Omental fat pad (tissue), 4 donors: ENCODE data around the gene NKAPL. TPM values are rescaled to one million over a fixed set of nuclear protein-coding genes. Genes with fewer than 3 reads are reported as not detected.

Experiments used
- ATAC-seq: fragments of 150-250 bp; one replicate; pipeline ENCODE4 v1.9.1; 2016; ENCODE audit warnings: mild to moderate bottlenecking, moderate library complexity; ENCODE audit not compliant: low FRiP score
- DNase-seq: peaks from one replicate; pipeline ENCODE4 v3.0.0-alpha.2; 2019; ENCODE audit warnings: low spot score
- total RNA-seq, 4 donors: library from RNA; depleted of rRNA; stranded (reverse); fragments of >200 nt; gene quantifications; one replicate each; pipeline ENCODE4 v1.1.0, GENCODE V29; 2016
- TF ChIP-seq, protein P1 (sequence below), 3 donors: fragments of 450-650 bp; IDR thresholded peaks; one replicate each; pipeline ENCODE4 v1.5.1; 2016 to 2017; ENCODE audit warnings: antibody characterized with exemption in 3 of 3, mild to moderate bottlenecking in 3 of 3, moderate library complexity in 2 of 3

NKAPL gene
- total RNA-seq, 4 donors from 2014 or later, result 1.3 to 4.4 (median 2.4) TPM

DNA sequence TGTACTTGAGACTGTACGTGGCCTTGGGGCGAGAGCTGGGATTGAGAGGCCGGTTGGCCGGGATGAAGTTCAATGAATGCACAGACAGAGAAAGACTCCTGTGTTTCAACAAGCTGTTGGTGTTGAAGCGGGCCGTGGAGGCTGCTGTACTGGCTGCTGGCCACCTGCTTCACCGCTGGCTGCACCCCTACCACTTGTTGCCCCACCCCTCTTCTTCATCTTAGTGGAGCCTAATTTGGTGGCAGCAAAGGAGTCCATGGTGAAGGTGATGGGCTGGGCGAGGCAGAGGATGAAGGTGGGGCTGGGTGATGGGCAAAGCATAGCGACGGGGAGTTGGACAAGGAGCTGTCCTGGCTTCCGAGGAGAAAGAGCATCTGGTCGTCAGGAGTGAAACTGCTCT lies 41.2 kb upstream of the NKAPL start:
- ATAC-seq (no peak), DNase-seq (no peak)
- TF ChIP-seq, protein P1, sequence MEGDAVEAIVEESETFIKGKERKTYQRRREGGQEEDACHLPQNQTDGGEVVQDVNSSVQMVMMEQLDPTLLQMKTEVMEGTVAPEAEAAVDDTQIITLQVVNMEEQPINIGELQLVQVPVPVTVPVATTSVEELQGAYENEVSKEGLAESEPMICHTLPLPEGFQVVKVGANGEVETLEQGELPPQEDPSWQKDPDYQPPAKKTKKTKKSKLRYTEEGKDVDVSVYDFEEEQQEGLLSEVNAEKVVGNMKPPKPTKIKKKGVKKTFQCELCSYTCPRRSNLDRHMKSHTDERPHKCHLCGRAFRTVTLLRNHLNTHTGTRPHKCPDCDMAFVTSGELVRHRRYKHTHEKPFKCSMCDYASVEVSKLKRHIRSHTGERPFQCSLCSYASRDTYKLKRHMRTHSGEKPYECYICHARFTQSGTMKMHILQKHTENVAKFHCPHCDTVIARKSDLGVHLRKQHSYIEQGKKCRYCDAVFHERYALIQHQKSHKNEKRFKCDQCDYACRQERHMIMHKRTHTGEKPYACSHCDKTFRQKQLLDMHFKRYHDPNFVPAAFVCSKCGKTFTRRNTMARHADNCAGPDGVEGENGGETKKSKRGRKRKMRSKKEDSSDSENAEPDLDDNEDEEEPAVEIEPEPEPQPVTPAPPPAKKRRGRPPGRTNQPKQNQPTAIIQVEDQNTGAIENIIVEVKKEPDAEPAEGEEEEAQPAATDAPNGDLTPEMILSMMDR (IDR thresholded peaks at IDR 0.05), result no peak

DNA sequence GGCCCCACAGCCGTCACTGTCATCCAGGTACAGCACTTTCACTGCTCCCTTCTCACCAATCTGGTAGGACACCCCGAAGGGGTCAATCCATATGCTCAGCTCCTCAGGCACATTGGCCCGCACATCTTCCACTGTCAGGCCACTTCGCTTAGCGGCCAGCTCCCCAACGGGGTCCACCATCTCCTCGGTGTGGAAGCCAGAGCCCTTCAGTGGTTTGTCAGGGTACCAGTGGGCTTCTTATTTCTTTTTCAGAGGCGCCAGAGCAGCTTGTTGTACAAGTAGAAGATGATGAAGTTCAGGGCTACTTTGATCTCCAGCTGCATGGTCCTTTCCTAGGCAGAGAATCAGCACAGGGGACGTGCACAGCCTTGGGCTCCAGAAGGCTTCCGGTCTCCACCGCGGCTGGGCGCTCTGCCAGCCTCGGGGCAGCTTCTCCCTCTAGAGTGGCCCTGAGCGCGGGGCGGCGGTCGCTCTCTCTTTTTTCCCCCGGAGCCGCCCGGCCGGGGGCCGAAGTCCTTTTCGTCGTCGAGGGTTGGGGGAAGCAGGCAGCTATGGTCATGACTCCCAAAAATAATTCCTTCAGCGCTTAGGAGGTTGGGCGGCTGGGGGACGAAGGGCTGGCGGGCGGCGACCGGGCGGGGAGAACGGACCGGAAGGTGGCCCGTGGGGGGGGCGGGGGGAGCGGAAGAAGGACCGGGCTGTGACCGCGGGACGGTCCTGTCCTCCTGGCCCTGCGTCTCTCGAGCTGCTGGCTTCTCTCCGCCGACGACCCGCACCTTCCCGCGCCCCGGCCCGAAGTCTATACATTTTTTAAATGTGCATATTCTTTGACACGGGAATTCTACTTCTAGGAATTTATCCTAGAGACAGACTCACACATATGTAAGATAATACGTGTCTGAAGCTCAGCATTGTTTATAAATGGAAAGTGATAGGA lies 40.5 kb upstream of the NKAPL start:
- TF ChIP-seq, protein P1 (IDR thresholded peaks at IDR 0.05), result no peak
- ATAC-seq (peak; percentile 54), DNase-seq (peak; percentile 28)

DNA sequence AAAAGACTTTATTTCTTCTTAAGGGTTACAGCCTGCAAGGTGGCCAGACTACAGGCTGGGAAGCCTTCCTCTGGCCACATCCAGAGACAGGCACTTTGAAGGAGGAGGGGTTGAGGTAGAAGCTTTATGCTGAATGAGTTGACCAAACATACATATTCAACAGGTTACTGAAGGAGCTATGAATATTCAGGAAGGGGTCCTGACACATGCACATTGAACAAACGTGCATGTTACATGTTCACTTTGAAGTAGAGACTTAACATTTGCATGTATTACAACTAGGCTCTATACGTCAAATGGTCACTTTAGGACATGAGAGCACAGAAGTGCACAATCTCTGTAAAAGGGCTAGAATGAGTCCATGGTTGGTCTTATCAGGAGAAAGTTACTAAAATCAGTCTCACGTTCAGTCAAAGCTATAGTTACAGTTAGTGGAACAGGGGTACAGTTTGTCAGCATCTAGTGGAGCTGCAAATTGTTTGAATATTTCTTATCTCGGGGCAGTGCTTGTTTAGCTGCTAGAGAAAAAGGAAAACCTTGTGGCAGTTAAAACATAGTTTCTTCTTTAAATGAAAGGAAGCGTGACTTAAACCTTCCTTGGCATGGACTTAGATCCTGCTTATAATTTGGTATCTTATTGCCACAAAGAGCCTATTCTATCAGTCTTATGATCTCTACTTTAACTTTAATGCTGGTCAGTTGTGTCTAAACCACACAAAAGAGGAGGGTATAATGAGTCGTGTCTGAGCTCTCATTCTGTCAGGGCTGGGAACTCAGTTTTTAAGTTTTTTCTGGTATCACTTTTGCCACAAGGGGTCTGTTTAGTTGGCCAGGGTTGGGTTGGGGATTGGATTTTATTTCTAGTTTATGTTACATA lies 38.6 kb upstream of the NKAPL start:
- no peak for DNase-seq
- no peak for ATAC-seq

DNA sequence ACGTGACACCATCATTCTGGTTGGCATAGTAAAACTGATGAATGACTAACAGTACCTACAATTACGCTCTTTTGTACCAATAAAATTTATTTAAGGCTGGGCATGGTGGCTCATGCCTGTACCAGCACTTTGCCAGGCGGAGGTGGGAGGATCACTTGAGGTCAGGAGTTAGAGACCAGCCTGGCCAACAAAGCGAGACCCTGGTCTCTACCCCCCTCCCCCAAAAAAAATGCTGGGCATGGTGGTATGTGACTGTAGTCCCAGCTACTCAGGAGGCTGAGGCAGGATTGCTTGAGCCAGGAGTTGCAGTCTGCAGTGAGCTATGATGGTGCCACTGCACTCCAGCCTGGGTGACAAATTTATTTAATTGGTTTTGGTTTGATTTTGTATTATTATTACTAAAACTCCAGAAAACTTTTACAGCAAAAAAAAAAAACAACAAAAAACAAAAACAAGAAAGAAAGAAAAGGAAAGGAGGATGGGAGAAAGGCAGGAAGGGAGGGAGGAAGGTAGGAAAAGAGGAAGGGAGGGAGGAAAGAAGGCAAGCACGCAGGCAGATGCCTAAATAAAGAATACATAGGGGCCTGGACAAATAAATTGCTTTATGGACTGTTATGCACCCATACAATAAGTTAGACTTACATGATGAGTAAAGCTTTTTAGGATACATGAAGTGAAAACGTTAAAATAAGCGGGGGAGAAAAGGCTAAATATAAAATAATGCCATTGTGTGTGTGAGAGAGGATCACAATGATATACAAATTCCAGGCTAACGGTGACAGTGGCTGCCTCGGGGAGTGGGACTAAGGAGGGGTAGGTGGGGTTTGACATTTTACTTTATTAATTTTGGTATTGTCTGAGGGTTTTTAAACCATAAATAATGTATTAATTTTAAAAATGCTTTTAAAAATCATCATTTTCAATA lies 34.7 kb upstream of the NKAPL start:
- DNase-seq (no peak), ATAC-seq (peak; percentile 8)
- TF ChIP-seq, protein P1 (IDR thresholded peaks at IDR 0.05), result no peak

More for the DNA sequence above, 38.6 kb upstream of the NKAPL start:
- TF ChIP-seq, protein P1 (IDR thresholded peaks at IDR 0.05), result no peak

DNA sequence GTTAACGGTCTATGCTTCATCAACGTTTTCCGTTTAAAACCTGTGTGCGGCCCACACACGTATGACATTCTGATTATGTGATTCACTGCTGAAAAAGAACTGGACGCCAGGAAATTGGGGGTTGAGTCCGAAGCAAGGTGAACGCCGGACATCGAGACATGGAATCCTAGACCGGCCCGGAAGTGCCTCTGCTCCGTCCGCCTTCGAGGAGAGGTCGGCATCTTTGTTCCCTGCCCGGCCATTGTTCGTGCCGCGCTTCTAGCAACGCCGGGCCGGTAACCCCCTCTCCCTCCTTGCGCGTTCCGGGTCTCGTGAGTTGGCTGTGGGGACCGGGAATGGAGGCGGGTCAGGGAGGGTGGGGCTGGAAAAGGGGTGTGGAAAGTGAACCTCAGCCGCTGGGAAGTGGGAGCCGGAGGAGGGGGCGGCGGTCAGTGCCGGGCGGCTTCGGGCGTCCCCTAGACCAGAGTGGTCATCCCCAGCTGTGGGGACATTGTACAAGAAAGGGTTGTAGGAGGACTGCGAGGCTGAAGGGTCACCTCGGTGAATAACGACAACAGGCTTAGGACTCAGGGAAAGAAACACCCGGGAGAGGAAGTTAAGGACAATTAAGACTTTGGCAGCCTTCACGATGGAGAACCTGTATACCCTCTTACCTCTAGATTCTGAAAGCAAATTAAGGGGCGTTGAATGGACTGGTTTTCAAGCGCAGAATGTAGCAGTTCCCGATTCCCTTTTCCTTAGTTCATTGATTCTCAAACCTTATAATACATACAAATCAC lies 33.9 kb upstream of the NKAPL start, which contains the start of gene ZSCAN9:
Gene ZSCAN9, plus strand, starts transcription at position 220 of the 779 bp plus-strand sequence. CDS start 1,810 bp downstream, outside the sequence.
- ATAC-seq (peak; percentile 99), DNase-seq (peak; percentile 46)
- TF ChIP-seq, protein P1 (IDR thresholded peaks at IDR 0.05), result no peak
